Neural progenitor cell (in vitro differentiated cells): Measurements from ENCODE around the gene POLR1H.

ENCODE experiments used
- EZH2 ChIP-seq: fragments of 200-600 bp; sonication (generic); IDR thresholded peaks from 2 replicates; pipeline ENCODE4 v1.6.1; 2017; ENCODE audit warnings: antibody characterized with exemption, mild to moderate bottlenecking, moderate library complexity
- TF ChIP-seq, protein P1 (sequence below): fragments of 200-600 bp; sonication (generic); IDR thresholded peaks from 2 replicates; pipeline ENCODE4 v1.5.1; 2017; ENCODE audit warnings: antibody characterized with exemption, mild to moderate bottlenecking

DNA sequence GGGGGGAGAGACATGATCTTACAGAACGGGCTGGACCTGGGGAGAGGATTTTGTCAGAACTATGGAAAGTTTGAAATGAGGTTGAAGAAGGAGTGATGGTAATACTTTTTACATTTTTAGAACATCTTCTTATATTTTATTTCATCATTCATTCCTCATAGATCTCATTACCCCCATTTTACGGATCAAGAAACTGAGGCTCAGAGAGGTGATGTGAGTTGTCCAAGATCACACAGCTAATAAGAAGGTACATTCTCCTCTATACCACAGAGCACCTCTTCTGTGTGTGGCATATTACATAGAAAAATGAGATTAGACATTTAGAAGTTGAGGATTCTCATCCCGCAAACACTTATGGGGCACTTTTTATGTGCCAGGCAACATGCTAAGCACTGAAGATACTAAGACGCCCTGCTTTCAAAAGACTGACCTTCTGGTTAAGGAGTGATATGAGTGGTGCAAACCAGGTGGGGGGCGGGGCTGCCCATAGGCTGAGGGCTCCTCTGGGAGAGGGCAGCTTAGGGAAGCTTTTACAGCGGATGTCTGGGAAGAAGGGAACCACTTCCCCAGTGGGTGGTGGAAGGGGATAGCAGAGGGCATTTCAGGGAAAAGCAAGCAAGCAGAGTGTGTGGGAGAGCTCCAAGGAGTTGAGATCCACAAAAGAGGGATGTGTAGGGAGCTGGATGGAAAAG, 31.9 kb downstream of the POLR1H start:
- TF ChIP-seq, protein P1, sequence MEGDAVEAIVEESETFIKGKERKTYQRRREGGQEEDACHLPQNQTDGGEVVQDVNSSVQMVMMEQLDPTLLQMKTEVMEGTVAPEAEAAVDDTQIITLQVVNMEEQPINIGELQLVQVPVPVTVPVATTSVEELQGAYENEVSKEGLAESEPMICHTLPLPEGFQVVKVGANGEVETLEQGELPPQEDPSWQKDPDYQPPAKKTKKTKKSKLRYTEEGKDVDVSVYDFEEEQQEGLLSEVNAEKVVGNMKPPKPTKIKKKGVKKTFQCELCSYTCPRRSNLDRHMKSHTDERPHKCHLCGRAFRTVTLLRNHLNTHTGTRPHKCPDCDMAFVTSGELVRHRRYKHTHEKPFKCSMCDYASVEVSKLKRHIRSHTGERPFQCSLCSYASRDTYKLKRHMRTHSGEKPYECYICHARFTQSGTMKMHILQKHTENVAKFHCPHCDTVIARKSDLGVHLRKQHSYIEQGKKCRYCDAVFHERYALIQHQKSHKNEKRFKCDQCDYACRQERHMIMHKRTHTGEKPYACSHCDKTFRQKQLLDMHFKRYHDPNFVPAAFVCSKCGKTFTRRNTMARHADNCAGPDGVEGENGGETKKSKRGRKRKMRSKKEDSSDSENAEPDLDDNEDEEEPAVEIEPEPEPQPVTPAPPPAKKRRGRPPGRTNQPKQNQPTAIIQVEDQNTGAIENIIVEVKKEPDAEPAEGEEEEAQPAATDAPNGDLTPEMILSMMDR: no peak
- no peak for TF ChIP-seq EZH2
